Karpas-422 (cell line): Measurements from ENCODE around the gene KMT2C. TPM values are rescaled to one million over a fixed set of nuclear protein-coding genes. Genes with fewer than 3 reads are reported as not detected.

Experiments used
- DNase-seq: peaks from one replicate; pipeline ENCODE4 v3.0.0-alpha.2; 2015
- H2AFZ ChIP-seq: fragments of 200-600 bp; sonication (generic); 2 replicates; pipeline ENCODE4 v1.6.1; 2014; ENCODE audit warnings: antibody characterized with exemption, low read length, mixed read lengths
- H3K27ac ChIP-seq: fragments of 200-600 bp; sonication (generic); 2 replicates; pipeline ENCODE4 v1.5.1; 2014; ENCODE audit warnings: mild to moderate bottlenecking, low read length, moderate library complexity
- H3K27me3 ChIP-seq: fragments of 200-600 bp; sonication (generic); 2 replicates; pipeline ENCODE4 v1.6.1; 2014; ENCODE audit warnings: low read length, mixed read lengths
- H3K36me3 ChIP-seq: fragments of 200-600 bp; sonication (generic); 2 replicates; pipeline ENCODE4 v1.6.1; 2014; ENCODE audit warnings: low read length, mixed read lengths; ENCODE audit not compliant: insufficient read depth
- H3K4me1 ChIP-seq: fragments of 200-600 bp; sonication (generic); 2 replicates; pipeline ENCODE4 v1.6.1; 2014; ENCODE audit warnings: mild to moderate bottlenecking, low read length, mixed read lengths
- H3K4me2 ChIP-seq: fragments of 200-600 bp; sonication (generic); 2 replicates; pipeline ENCODE4 v1.6.1; 2014; ENCODE audit warnings: low read length, low read depth, mild to moderate bottlenecking; ENCODE audit not compliant: poor library complexity, severe bottlenecking
- H3K4me3 ChIP-seq: fragments of 200-600 bp; sonication (generic); 2 replicates; pipeline ENCODE4 v1.5.1; 2014; ENCODE audit warnings: mild to moderate bottlenecking, antibody characterized with exemption, low read length, mixed read lengths
- H3K79me2 ChIP-seq: fragments of 200-600 bp; sonication (generic); 2 replicates; pipeline ENCODE4 v1.6.1; 2014; ENCODE audit warnings: mild to moderate bottlenecking, low read length, mixed read lengths
- H3K9ac ChIP-seq: fragments of 200-600 bp; sonication (generic); 2 replicates; pipeline ENCODE4 v1.6.0; 2014; ENCODE audit warnings: low read length
- H3K9me2 ChIP-seq: fragments of 200-600 bp; sonication (generic), shearing (Covaris generic); replicated peaks from 2 replicates; pipeline ENCODE4 v1.6.0; 2014; ENCODE audit warnings: mild to moderate bottlenecking, low read length, moderate library complexity; ENCODE audit not compliant: insufficient read depth
- H3K9me3 ChIP-seq: fragments of 300-700, 200-600 bp; sonication (generic); 2 replicates; pipeline ENCODE4 v1.6.1; 2014; ENCODE audit warnings: low read length, mixed read lengths
- H4K20me1 ChIP-seq: fragments of 200-600 bp; sonication (generic); 2 replicates; pipeline ENCODE4 v1.6.1; 2014; ENCODE audit warnings: mild to moderate bottlenecking, antibody characterized with exemption, low read length, low read depth; ENCODE audit not compliant: insufficient read depth
- total RNA-seq: library from RNA; depleted of rRNA; stranded (reverse); fragments of >200 nt; shearing (Covaris generic); gene quantifications from 2 replicates; pipeline ENCODE4 v1.2.3, GENCODE V29; 2014; ENCODE audit warnings: low replicate concordance

The KMT2C gene
- total RNA-seq, 1 experiment from 2014 or later, result 70.7 TPM

GRCh38 chr7:152369518-152369917 lies 66.3 kb downstream of the KMT2C start:
- H3K36me3 ChIP-seq, result peaks cover 4% of the 10 kb centered on the region; the same call in 1 of the 2 replicates
- no peaks in the 10 kb centered on the region for H3K9me3 ChIP-seq
- no peak overlapping the region for H2AFZ ChIP-seq
- no peak overlapping the region for H3K9ac ChIP-seq
- H3K4me3 ChIP-seq, result no peak overlapping the region
- H3K9me2 ChIP-seq, result no peaks in the 10 kb centered on the region
- H3K4me1 ChIP-seq, result peaks cover 12% of the 10 kb centered on the region
- H4K20me1 ChIP-seq, result peaks cover 26% of the 10 kb centered on the region
- no peaks in the 10 kb centered on the region for H3K27me3 ChIP-seq
- H3K79me2 ChIP-seq, result peaks cover 99% of the 10 kb centered on the region
- no peak for DNase-seq
- H3K4me2 ChIP-seq, result no peak overlapping the region
- no peak overlapping the region for H3K27ac ChIP-seq

GRCh38 chr7:152367170-152367569 lies 68.6 kb downstream of the KMT2C start:
- peaks cover 100% of the 10 kb centered on the region for H3K79me2 ChIP-seq
- H3K9me3 ChIP-seq, result no peaks in the 10 kb centered on the region
- H3K9ac ChIP-seq, result no peak overlapping the region
- H3K27ac ChIP-seq, result no peak overlapping the region
- no peaks in the 10 kb centered on the region for H3K9me2 ChIP-seq
- H3K4me2 ChIP-seq, result no peak overlapping the region
- peaks cover 25% of the 10 kb centered on the region for H3K4me1 ChIP-seq
- H4K20me1 ChIP-seq, result peaks cover 26% of the 10 kb centered on the region
- H2AFZ ChIP-seq, result no peak overlapping the region
- no peak for DNase-seq
- H3K36me3 ChIP-seq, result peaks cover 4% of the 10 kb centered on the region; the same call in 1 of the 2 replicates
- H3K27me3 ChIP-seq, result no peaks in the 10 kb centered on the region
- no peak overlapping the region for H3K4me3 ChIP-seq

- no peak overlapping the region for H3K4me3 ChIP-seq
- peaks cover 26% of the 10 kb centered on the region for H4K20me1 ChIP-seq
- no peak overlapping the region for H3K27ac ChIP-seq
- H3K27me3 ChIP-seq, result no peaks in the 10 kb centered on the region
- no peaks in the 10 kb centered on the region for H3K9me3 ChIP-seq
- peaks cover 4% of the 10 kb centered on the region; the same call in 1 of the 2 replicates for H3K36me3 ChIP-seq
- H3K9me2 ChIP-seq, result no peaks in the 10 kb centered on the region
- H3K9ac ChIP-seq, result no peak overlapping the region
- peaks cover 25% of the 10 kb centered on the region for H3K4me1 ChIP-seq
- no peak overlapping the region for H2AFZ ChIP-seq
- no peak for DNase-seq
- no peak overlapping the region for H3K4me2 ChIP-seq
- H3K79me2 ChIP-seq, result peaks cover 100% of the 10 kb centered on the region
Measured at GRCh38 chr7:152366662-152367061, 69.1 kb downstream of the KMT2C start.

- Histone ChIP-seq H3K4me2 (no peak overlapping the region), H3K9ac (no peak overlapping the region), H3K79me2 (peaks cover 100% of the 10 kb centered on the region), H3K36me3 (peaks cover 4% of the 10 kb centered on the region; the same call in 1 of the 2 replicates), H3K27me3 (no peaks in the 10 kb centered on the region), H2AFZ (no peak overlapping the region), H3K9me2 (no peaks in the 10 kb centered on the region), H3K4me1 (peaks cover 25% of the 10 kb centered on the region), H3K9me3 (no peaks in the 10 kb centered on the region), H3K27ac (no peak overlapping the region), H4K20me1 (peaks cover 26% of the 10 kb centered on the region), H3K4me3 (no peak overlapping the region)
- no peak for DNase-seq
Measured at GRCh38 chr7:152365982-152366603, 69.7 kb downstream of the KMT2C start.

GRCh38 chr7:152363798-152364197 lies 72.0 kb downstream of the KMT2C start:
- no peaks in the 10 kb centered on the region for H3K9me2 ChIP-seq
- peaks cover 4% of the 10 kb centered on the region; the same call in 1 of the 2 replicates for H3K36me3 ChIP-seq
- no peak overlapping the region for H3K9ac ChIP-seq
- no peaks in the 10 kb centered on the region for H3K27me3 ChIP-seq
- H3K27ac ChIP-seq, result peak overlapping the region; percentile 13
- DNase-seq, result no peak
- H3K4me2 ChIP-seq, result no peak overlapping the region
- H4K20me1 ChIP-seq, result peaks cover 21% of the 10 kb centered on the region
- H3K9me3 ChIP-seq, result no peaks in the 10 kb centered on the region
- H3K4me1 ChIP-seq, result peaks cover 38% of the 10 kb centered on the region
- H3K79me2 ChIP-seq, result peaks cover 99% of the 10 kb centered on the region
- no peak overlapping the region for H3K4me3 ChIP-seq
- no peak overlapping the region for H2AFZ ChIP-seq

GRCh38 chr7:152362128-152362926 lies 73.5 kb downstream of the KMT2C start:
- peaks cover 44% of the 10 kb centered on the region for H3K4me1 ChIP-seq
- H3K4me3 ChIP-seq, result no peak overlapping the region
- no peak overlapping the region for H3K9ac ChIP-seq
- H3K27ac ChIP-seq, result no peak overlapping the region
- peaks cover 99% of the 10 kb centered on the region for H3K79me2 ChIP-seq
- H3K9me2 ChIP-seq, result no peaks in the 10 kb centered on the region
- no peaks in the 10 kb centered on the region for H3K27me3 ChIP-seq
- no peaks in the 10 kb centered on the region for H3K9me3 ChIP-seq
- no peak overlapping the region for H3K4me2 ChIP-seq
- H3K36me3 ChIP-seq, result peaks cover 4% of the 10 kb centered on the region; the same call in 1 of the 2 replicates
- H4K20me1 ChIP-seq, result peaks cover 17% of the 10 kb centered on the region
- no peak overlapping the region for H2AFZ ChIP-seq
- no peak for DNase-seq

GRCh38 chr7:152355474-152356057 lies 80.2 kb downstream of the KMT2C start:
- DNase-seq, result peak; percentile 73
- Histone ChIP-seq H3K4me1 (peaks cover 73% of the 10 kb centered on the region), H3K27me3 (no peaks in the 10 kb centered on the region), H3K36me3 (peaks cover 26% of the 10 kb centered on the region), H3K79me2 (peaks cover 92% of the 10 kb centered on the region), H3K4me2 (peak overlapping the region; percentile 33), H3K9me2 (no peaks in the 10 kb centered on the region), H4K20me1 (peaks cover 9% of the 10 kb centered on the region; the same call in 1 of the 2 replicates), H3K9ac (no peak overlapping the region), H2AFZ (no peak overlapping the region), H3K9me3 (no peaks in the 10 kb centered on the region), H3K27ac (peak overlapping the region; percentile 86), H3K4me3 (peak overlapping the region; percentile 22; the same call in 1 of the 2 replicates)

- Histone ChIP-seq H3K4me2 (no peak overlapping the region), H3K4me3 (no peak overlapping the region), H3K36me3 (peaks cover 26% of the 10 kb centered on the region), H3K79me2 (peaks cover 91% of the 10 kb centered on the region), H3K9me3 (no peaks in the 10 kb centered on the region), H3K9ac (no peak overlapping the region), H3K27me3 (no peaks in the 10 kb centered on the region), H3K27ac (peak overlapping the region; percentile 86; the same call in 1 of the 2 replicates), H3K4me1 (peaks cover 71% of the 10 kb centered on the region), H2AFZ (no peak overlapping the region), H4K20me1 (peaks cover 9% of the 10 kb centered on the region; the same call in 1 of the 2 replicates), H3K9me2 (no peaks in the 10 kb centered on the region)
- no peak for DNase-seq
Measured at GRCh38 chr7:152354061-152354460, 81.7 kb downstream of the KMT2C start.
